K562 (cell line): Measurements from ENCODE around the gene TRAF3IP3. TPM values are rescaled to one million over a fixed set of nuclear protein-coding genes. Genes with fewer than 3 reads are reported as not detected.

ENCODE experiments used
- ATAC-seq: fragments of 200-7000 bp; cut with Tn5 transposase; 3 replicates; pipeline ENCODE4 v1.9.1; 2020; ENCODE audit warnings: moderate library complexity
- BruUV-seq: library from RNA; stranded (reverse); fragments of 400-500 nt; replicated peaks from 2 replicates; lab custom pipeline; 2021; lab: Mats Ljungman, UMichigan
- CTCF ChIA-PET: fragments of 300-600 bp; formaldehyde crosslinking; extraction: SDS; loops from one replicate; lab custom pipeline; 2021; ENCODE audit warnings: low intra/inter-chr PET ratio; lab: Yijun Ruan, JAX
- POLR2A ChIA-PET: fragments of 300-600, 350-650 bp; sonication (Branson Sonifier 250); formaldehyde crosslinking; extraction: SDS; loops from one replicate; lab custom pipeline; 2021; ENCODE audit warnings: antibody characterized with exemption, inconsistent platforms; lab: Yijun Ruan, JAX
- DNase-seq, 4 experiments: peaks; one replicate each; pipeline versions ENCODE4 v3.0.0 to v3.0.0-alpha.2; 2011 to 2018; ENCODE audit warnings: low spot score in 3 of 4, mixed read lengths in 3 of 4; ENCODE audit errors: extremely low read depth in 1 of 4
- FAIRE-seq: peaks from 2 replicates; lab custom pipeline; 2011; peaks lifted over from hg19 to GRCh38; lab: Jason Lieb, UNC
- H2AFZ ChIP-seq: 2 replicates; pipeline ENCODE4 v1.6.0; 2011; ENCODE audit warnings: low read depth, low read length, control low read depth, inconsistent platforms
- H3K27ac ChIP-seq: fragments of 200-600 bp; 3 replicates; pipeline ENCODE4 v1.8.0; 2011; ENCODE audit warnings: low read depth, mild to moderate bottlenecking, control low read depth, inconsistent platforms, low read length, moderate library complexity, mixed read lengths; ENCODE audit errors: extremely low read depth
- H3K27me3 ChIP-seq, 2 experiments: fragments of 300-600 bp in 1 of 2; 2 replicates in 1 of 2; 3 replicates in 1 of 2; pipeline versions ENCODE4 v1.6.0 to v1.8.0; 2011; ENCODE audit warnings: inconsistent platforms in 2 of 2, low read length in 2 of 2, mild to moderate bottlenecking in 1 of 2, mixed read lengths in 1 of 2, moderate library complexity in 1 of 2; ENCODE audit not compliant: control insufficient read depth in 2 of 2, insufficient read depth in 2 of 2
- H3K36me3 ChIP-seq: fragments of 300-600 bp; 3 replicates; pipeline ENCODE4 v1.8.0; 2011; ENCODE audit warnings: mild to moderate bottlenecking, low read length, inconsistent platforms; ENCODE audit not compliant: control insufficient read depth, insufficient read depth
- H3K4me1 ChIP-seq, 2 experiments: fragments of 200-600 bp in 1 of 2; replicated peaks in 1 of 2; 2 replicates in 1 of 2; 3 replicates in 1 of 2; pipeline versions ENCODE4 v1.5.1 to v1.8.0; 2011; ENCODE audit warnings: inconsistent platforms in 2 of 2, low read length in 2 of 2, mild to moderate bottlenecking in 1 of 2, mixed read lengths in 1 of 2, moderate library complexity in 1 of 2; ENCODE audit not compliant: control insufficient read depth in 2 of 2, insufficient read depth in 2 of 2
- H3K4me2 ChIP-seq: 2 replicates; pipeline ENCODE4 v1.6.1; 2011; ENCODE audit warnings: low read length, control low read depth, inconsistent platforms, mixed read lengths; ENCODE audit not compliant: insufficient read depth
- H3K4me3 ChIP-seq: fragments of 200-600 bp; sonication (generic), shearing (Covaris generic); 2 replicates; pipeline ENCODE4 v1.5.1; 2016; ENCODE audit warnings: control low read depth, inconsistent platforms
- H3K79me2 ChIP-seq: fragments of 200-600 bp; 3 replicates; pipeline ENCODE4 v1.8.0; 2011; ENCODE audit warnings: low read length, inconsistent platforms; ENCODE audit not compliant: control insufficient read depth, insufficient read depth
- H3K9ac ChIP-seq, 2 experiments: 2 replicates each; pipeline versions ENCODE4 v1.6.0 to v1.6.1; 2011; ENCODE audit warnings: low read depth in 2 of 2, low read length in 2 of 2, control low read depth in 1 of 2, inconsistent platforms in 1 of 2, mild to moderate bottlenecking in 1 of 2, mixed read lengths in 1 of 2; ENCODE audit not compliant: insufficient read depth in 1 of 2
- H3K9me1 ChIP-seq: one replicate; pipeline ENCODE4 v1.6.0; 2011; ENCODE audit warnings: inconsistent platforms, mild to moderate bottlenecking, low read length, moderate library complexity; ENCODE audit not compliant: control insufficient read depth, insufficient read depth
- H3K9me3 ChIP-seq: replicated peaks from 2 replicates; pipeline ENCODE4 v1.5.1; 2011; ENCODE audit warnings: low read depth, low read length, inconsistent platforms; ENCODE audit not compliant: control insufficient read depth, insufficient read depth
- H4K20me1 ChIP-seq: replicated peaks from 2 replicates; pipeline ENCODE4 v1.6.1; 2011; ENCODE audit warnings: low read length, inconsistent platforms, mixed read lengths; ENCODE audit not compliant: control insufficient read depth, insufficient read depth
- FOSL1 ChIP-seq: fragments of 200-800 bp; sonication (Bioruptor generic); conservative IDR thresholded peaks from 2 replicates; pipeline ENCODE4 v1.6.1; 2016; ENCODE audit warnings: missing genetic modification characterization, missing compliant biosample characterization
- HDAC2 ChIP-seq: fragments of 450-650 bp; IDR thresholded peaks from 2 replicates; pipeline ENCODE4 v1.6.1; 2016; ENCODE audit warnings: mild to moderate bottlenecking
- HNRNPK ChIP-seq: fragments of 200-400 bp; formaldehyde crosslinking; IDR thresholded peaks from one replicate; pipeline ENCODE4 v1.6.1; 2018; ENCODE audit warnings: mild to moderate bottlenecking, low read depth, low read length; ENCODE audit not compliant: poor library complexity, severe bottlenecking
- JUNB ChIP-seq: fragments of 450-650 bp; formaldehyde crosslinking; conservative IDR thresholded peaks from 2 replicates; pipeline ENCODE4 v1.4.0; 2020; ENCODE audit warnings: mild to moderate bottlenecking
- KAT8 ChIP-seq: fragments of 450-650 bp; IDR thresholded peaks from 2 replicates; pipeline ENCODE4 v1.6.1; 2016; ENCODE audit warnings: low read depth, mild to moderate bottlenecking
- MCM7 ChIP-seq, 2 experiments: fragments of 450-650 bp; IDR thresholded peaks; 2 replicates each; pipeline ENCODE4 v1.6.1; 2016 to 2018
- NR2C2 ChIP-seq, 2 experiments: fragments of 200-800 bp in 1 of 2; sonication (Bioruptor generic) in 1 of 2; sonication (generic) in 1 of 2; formaldehyde crosslinking in 1 of 2; IDR thresholded peaks; 2 replicates each; pipeline versions ENCODE4 v1.6.1 to v1.8.0; 2016 to 2022; ENCODE audit warnings: mild to moderate bottlenecking in 1 of 2, missing compliant biosample characterization in 1 of 2, missing genetic modification characterization in 1 of 2, missing genetic modification reagents in 1 of 2
- SMAD1 ChIP-seq: fragments of 150-350 bp; IDR thresholded peaks from 2 replicates; pipeline ENCODE4 v1.6.1; 2014; ENCODE audit warnings: low read length, low read depth; ENCODE audit not compliant: partially characterized antibody
- SREBF2 ChIP-seq: sonication (generic); formaldehyde crosslinking; IDR thresholded peaks from 2 replicates; pipeline ENCODE4 v1.4.0; 2020; ENCODE audit warnings: mild to moderate bottlenecking, missing genetic modification reagents
- ZKSCAN8 ChIP-seq: fragments of 200-800 bp; sonication (Bioruptor generic); IDR thresholded peaks from 2 replicates; pipeline ENCODE4 v1.6.1; 2016; ENCODE audit warnings: missing genetic modification characterization, missing compliant biosample characterization
- ZNF3 ChIP-seq: fragments of 250-450 bp; sonication (Bioruptor Pico); IDR thresholded peaks from 2 replicates; pipeline ENCODE4 v1.5.0; 2021; ENCODE audit warnings: mild to moderate bottlenecking, moderate library complexity
- ZNF764 ChIP-seq: fragments of 250-450 bp; sonication (Bioruptor Pico); IDR thresholded peaks from 2 replicates; pipeline ENCODE4 v1.4.0; 2020; ENCODE audit warnings: low read depth, mild to moderate bottlenecking, moderate library complexity
- ZNF780A ChIP-seq: fragments of 250-450 bp; sonication (Bioruptor Pico); IDR thresholded peaks from 2 replicates; pipeline ENCODE4 v1.5.0; 2021; ENCODE audit warnings: mild to moderate bottlenecking
- WGBS: fragments of 100-300 bp; shearing (Covaris generic); methylation state at CpG from one replicate; pipeline ENCODE4 v1.1.6; 2016; ENCODE audit warnings: low coverage, mixed read lengths; ENCODE audit not compliant: insufficient coverage; ENCODE audit errors: missing lambda C conversion rate; 5-methylcytosine and 5-hydroxymethylcytosine counted together
- in situ Hi-C: fragments of 300-500 bp; cut with MboI; formaldehyde crosslinking; loops from 4 replicates; pipeline ENCODE4 v1.15.0; 2018; ENCODE audit warnings: inconsistent platforms, mixed read lengths
- intact Hi-C: fragments of 100-400 bp; cut with micrococcal nuclease; formaldehyde crosslinking; loops from 2 replicates; pipeline ENCODE4 v1.14.2; 2022
- polyA plus RNA-seq, 8 experiments: library from polyadenylated mRNA; depleted of rRNA in 4 of 8; stranded (reverse) in 5 of 8; unstranded in 3 of 8; fragments of >200 nt; fragmentation: Nextera tagmentation in 2 of 8; fragmentation: Illumina TruSeq in 1 of 8; extraction: Ambion mirVana in 2 of 8; extraction: Trizol in 1 of 8; gene quantifications; 2 replicates each; pipeline versions ENCODE4 v1.2.1 to v1.2.3, GENCODE V29; 2011 to 2014; ENCODE audit warnings: inconsistent platforms in 1 of 8, missing spikeins in 1 of 8
- total RNA-seq, 7 experiments: library from RNA; depleted of rRNA in 6 of 7; stranded (reverse); fragments of >200 nt in 6 of 7; fragmentation: Illumina TruSeq in 2 of 7; extraction: Trizol in 2 of 7; gene quantifications; 2 replicates each; pipeline versions ENCODE4 v1.2.1 to v1.2.3, GENCODE V29; 2011 to 2021; ENCODE audit warnings: low replicate concordance in 1 of 7
- TF ChIP-seq, protein P1 (sequence below), 3 experiments: IDR thresholded peaks in 2 of 3; conservative IDR thresholded peaks in 1 of 3; 2 replicates each; pipeline ENCODE4 v1.5.1; 2011 to 2012; ENCODE audit warnings: low read length in 3 of 3, mild to moderate bottlenecking in 3 of 3, control low read depth in 2 of 3, improper control_type of control experiment in 1 of 3, inconsistent platforms in 1 of 3, low read depth in 1 of 3, mixed read lengths in 1 of 3, moderate library complexity in 1 of 3; ENCODE audit not compliant: insufficient read depth in 2 of 3
- TF ChIP-seq, protein P2 (sequence below): sonication (generic); formaldehyde crosslinking; IDR thresholded peaks from 2 replicates; pipeline ENCODE4 v1.8.1; 2023; ENCODE audit warnings: missing genetic modification reagents, mild to moderate bottlenecking, borderline replicate concordance

TRAF3IP3 gene
- total and polyA plus RNA-seq, 9 of the 15 experiments (the other 6 are each of a cell fraction or from before 2014, with no cell fraction given), result 0.06 to 1.1 (median 0.31) TPM

DNA sequence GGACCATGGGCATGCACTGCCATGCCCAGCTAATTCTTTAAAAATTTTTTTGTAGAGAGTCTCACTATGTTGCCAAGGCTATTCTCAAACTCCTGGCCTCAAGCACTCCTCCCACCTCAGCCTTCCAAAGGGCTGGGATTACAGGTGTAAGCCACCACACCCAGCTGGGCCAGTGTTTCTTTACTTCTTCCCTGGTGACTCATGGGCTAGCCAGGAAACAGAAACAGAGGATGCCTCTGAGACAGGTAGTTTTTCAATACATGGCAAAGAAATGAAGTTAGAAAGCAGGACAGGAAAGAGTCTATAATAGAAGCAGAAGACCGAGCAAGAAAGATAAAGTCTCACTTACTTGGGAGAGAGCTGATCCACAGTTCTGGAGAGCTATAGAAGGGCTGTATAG, 36.1 kb downstream of the TRAF3IP3 start:
- FAIRE-seq (no peak), DNase-seq (no peak), ATAC-seq (no peak)
- in situ Hi-C loops (no loop called here), intact Hi-C loops (no loop called here)
- no peak overlapping the region for H3K9ac ChIP-seq
- H4K20me1 ChIP-seq, result no peaks in the 10 kb centered on the region
- no peaks in the 10 kb centered on the region for H3K36me3 ChIP-seq
- POLR2A ChIA-PET, result interaction anchor here (0.5 kb wide), 1 partner anchor 803 kb away, joined by 3 read pairs; no protein-coding TSS in a partner anchor
- H3K79me2 ChIP-seq, result no peaks in the 10 kb centered on the region
- no TSS peak for BruUV-seq
- H3K9me1 ChIP-seq, result no peaks in the 10 kb centered on the region
- no peak overlapping the region for H2AFZ ChIP-seq
- H3K27ac ChIP-seq, result no peak overlapping the region
- 0 out of 5 replicates have a peak, but pooled peaks cover 0 to 2% of the 10 kb centered on the region in 2 experiments for H3K4me1 ChIP-seq
- TF ChIP-seq KAT8 (no peak), MCM7 (IDR thresholded peaks at IDR 0.05) (no peak), HDAC2 (no peak), ZKSCAN8 (CRISPR knock-in tag) (no peak), ZNF780A (CRISPR knock-in tag) (no peak), NR2C2 (CRISPR knock-in tag; IDR thresholded peaks at IDR 0.05) (no peak), NR2C2 (tag; IDR thresholded peaks at IDR 0.05) (no peak), SREBF2 (CRISPR knock-in tag) (no peak), HNRNPK (no peak), FOSL1 (no peak), ZNF764 (CRISPR knock-in tag) (no peak), JUNB (CRISPR knock-in tag) (no peak), ZNF3 (CRISPR knock-in tag) (no peak), SMAD1 (no peak)
- TF ChIP-seq, protein P1, sequence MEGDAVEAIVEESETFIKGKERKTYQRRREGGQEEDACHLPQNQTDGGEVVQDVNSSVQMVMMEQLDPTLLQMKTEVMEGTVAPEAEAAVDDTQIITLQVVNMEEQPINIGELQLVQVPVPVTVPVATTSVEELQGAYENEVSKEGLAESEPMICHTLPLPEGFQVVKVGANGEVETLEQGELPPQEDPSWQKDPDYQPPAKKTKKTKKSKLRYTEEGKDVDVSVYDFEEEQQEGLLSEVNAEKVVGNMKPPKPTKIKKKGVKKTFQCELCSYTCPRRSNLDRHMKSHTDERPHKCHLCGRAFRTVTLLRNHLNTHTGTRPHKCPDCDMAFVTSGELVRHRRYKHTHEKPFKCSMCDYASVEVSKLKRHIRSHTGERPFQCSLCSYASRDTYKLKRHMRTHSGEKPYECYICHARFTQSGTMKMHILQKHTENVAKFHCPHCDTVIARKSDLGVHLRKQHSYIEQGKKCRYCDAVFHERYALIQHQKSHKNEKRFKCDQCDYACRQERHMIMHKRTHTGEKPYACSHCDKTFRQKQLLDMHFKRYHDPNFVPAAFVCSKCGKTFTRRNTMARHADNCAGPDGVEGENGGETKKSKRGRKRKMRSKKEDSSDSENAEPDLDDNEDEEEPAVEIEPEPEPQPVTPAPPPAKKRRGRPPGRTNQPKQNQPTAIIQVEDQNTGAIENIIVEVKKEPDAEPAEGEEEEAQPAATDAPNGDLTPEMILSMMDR (IDR thresholded peaks at IDR 0.05 in 2 of 3, conservative IDR thresholded peaks at IDR 0.05 in 1 of 3; ENCODE audit: insufficient read depth in 2 of 3, low read depth in 1 of 3, low read length in 3 of 3), result no peak
- TF ChIP-seq, protein P2, sequence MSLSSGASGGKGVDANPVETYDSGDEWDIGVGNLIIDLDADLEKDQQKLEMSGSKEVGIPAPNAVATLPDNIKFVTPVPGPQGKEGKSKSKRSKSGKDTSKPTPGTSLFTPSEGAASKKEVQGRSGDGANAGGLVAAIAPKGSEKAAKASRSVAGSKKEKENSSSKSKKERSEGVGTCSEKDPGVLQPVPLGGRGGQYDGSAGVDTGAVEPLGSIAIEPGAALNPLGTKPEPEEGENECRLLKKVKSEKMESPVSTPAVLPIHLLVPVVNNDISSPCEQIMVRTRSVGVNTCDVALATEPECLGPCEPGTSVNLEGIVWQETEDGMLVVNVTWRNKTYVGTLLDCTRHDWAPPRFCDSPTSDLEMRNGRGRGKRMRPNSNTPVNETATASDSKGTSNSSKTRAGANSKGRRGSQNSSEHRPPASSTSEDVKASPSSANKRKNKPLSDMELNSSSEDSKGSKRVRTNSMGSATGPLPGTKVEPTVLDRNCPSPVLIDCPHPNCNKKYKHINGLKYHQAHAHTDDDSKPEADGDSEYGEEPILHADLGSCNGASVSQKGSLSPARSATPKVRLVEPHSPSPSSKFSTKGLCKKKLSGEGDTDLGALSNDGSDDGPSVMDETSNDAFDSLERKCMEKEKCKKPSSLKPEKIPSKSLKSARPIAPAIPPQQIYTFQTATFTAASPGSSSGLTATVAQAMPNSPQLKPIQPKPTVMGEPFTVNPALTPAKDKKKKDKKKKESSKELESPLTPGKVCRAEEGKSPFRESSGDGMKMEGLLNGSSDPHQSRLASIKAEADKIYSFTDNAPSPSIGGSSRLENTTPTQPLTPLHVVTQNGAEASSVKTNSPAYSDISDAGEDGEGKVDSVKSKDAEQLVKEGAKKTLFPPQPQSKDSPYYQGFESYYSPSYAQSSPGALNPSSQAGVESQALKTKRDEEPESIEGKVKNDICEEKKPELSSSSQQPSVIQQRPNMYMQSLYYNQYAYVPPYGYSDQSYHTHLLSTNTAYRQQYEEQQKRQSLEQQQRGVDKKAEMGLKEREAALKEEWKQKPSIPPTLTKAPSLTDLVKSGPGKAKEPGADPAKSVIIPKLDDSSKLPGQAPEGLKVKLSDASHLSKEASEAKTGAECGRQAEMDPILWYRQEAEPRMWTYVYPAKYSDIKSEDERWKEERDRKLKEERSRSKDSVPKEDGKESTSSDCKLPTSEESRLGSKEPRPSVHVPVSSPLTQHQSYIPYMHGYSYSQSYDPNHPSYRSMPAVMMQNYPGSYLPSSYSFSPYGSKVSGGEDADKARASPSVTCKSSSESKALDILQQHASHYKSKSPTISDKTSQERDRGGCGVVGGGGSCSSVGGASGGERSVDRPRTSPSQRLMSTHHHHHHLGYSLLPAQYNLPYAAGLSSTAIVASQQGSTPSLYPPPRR, result no peak
- H3K9me3 ChIP-seq, result no peaks in the 10 kb centered on the region
- H3K4me3 ChIP-seq, result no peak overlapping the region
- peaks cover 27 to 40% of the 10 kb centered on the region in 2 experiments for H3K27me3 ChIP-seq
- 0% methylated on average over 1 of the region's 1 CpG for WGBS
- H3K4me2 ChIP-seq, result no peak overlapping the region
- CTCF ChIA-PET, result no interaction called here
